ENCODE measurements around the gene TUBGCP3.

Gene TUBGCP3

GRCh38 chr13:112475889-112476288, 112.1 kb downstream of the TUBGCP3 start:
- Histone ChIP-seq H3K9me2 (ENCODE audit: low read depth, low read length) (no peaks in the 10 kb centered on the region), H3K36me3 (ENCODE audit: insufficient read depth, low read length) (no peaks in the 10 kb centered on the region), H3F3A (ENCODE audit: insufficient read depth, low read length) (no peaks in the 10 kb centered on the region)

GRCh38 chr13:112474869-112475268, 113.1 kb downstream of the TUBGCP3 start:
- Histone ChIP-seq H2AFZ (ENCODE audit: low read length) (no peak overlapping the region), H3K4me1 (ENCODE audit: insufficient read depth, low read length, severe bottlenecking) (no peaks in the 10 kb centered on the region), H3K27me3 (ENCODE audit: insufficient read depth, low read length) (no peaks in the 10 kb centered on the region), H3K27ac (ENCODE audit: low read depth, low read length, poor library complexity, severe bottlenecking) (no peak overlapping the region), H3K79me2 (ENCODE audit: insufficient read depth, low read length) (no peaks in the 10 kb centered on the region), H3K4me2 (ENCODE audit: low read length) (no peak overlapping the region), H3K9me3 (ENCODE audit: low read length) (no peaks in the 10 kb centered on the region), H4K20me1 (ENCODE audit: insufficient read depth, low read length) (no peaks in the 10 kb centered on the region), H3K36me3 (ENCODE audit: insufficient read depth, low read length) (no peaks in the 10 kb centered on the region), H3F3A (ENCODE audit: insufficient read depth, low read length) (no peaks in the 10 kb centered on the region), H3K9ac (ENCODE audit: low read length) (no peak overlapping the region), H3K9me2 (ENCODE audit: low read depth, low read length) (no peaks in the 10 kb centered on the region), H3K4me3 (ENCODE audit: low read depth, low read length, poor library complexity, severe bottlenecking) (no peak overlapping the region)
- no peak for TF ChIP-seq EZH2 (IDR thresholded peaks at IDR 0.05; ENCODE audit: borderline replicate concordance, low read length)
- no peak for TF ChIP-seq CTCF (IDR thresholded peaks at IDR 0.05; ENCODE audit: low read length)

More at GRCh38 chr13:112475889-112476288, 112.1 kb downstream of the TUBGCP3 start:
- no peaks in the 10 kb centered on the region for H3K79me2 ChIP-seq (ENCODE audit: insufficient read depth, low read length)
- no peak overlapping the region for H3K27ac ChIP-seq (ENCODE audit: low read depth, low read length, poor library complexity, severe bottlenecking)
- H4K20me1 ChIP-seq (ENCODE audit: insufficient read depth, low read length): no peaks in the 10 kb centered on the region
- no peaks in the 10 kb centered on the region for H3K27me3 ChIP-seq (ENCODE audit: insufficient read depth, low read length)
- no peak overlapping the region for H3K9ac ChIP-seq (ENCODE audit: low read length)
- no peak overlapping the region for H3K4me2 ChIP-seq (ENCODE audit: low read length)
- H3K9me3 ChIP-seq (ENCODE audit: low read length): no peaks in the 10 kb centered on the region
- H3K4me3 ChIP-seq (ENCODE audit: low read depth, low read length, poor library complexity, severe bottlenecking): no peak overlapping the region
- no peak overlapping the region for H2AFZ ChIP-seq (ENCODE audit: low read length)
- H3K4me1 ChIP-seq (ENCODE audit: insufficient read depth, low read length, severe bottlenecking): no peaks in the 10 kb centered on the region
- no peak for TF ChIP-seq EZH2 (IDR thresholded peaks at IDR 0.05; ENCODE audit: borderline replicate concordance, low read length)
- TF ChIP-seq CTCF (IDR thresholded peaks at IDR 0.05; ENCODE audit: low read length): no peak

- H3K36me3 ChIP-seq (ENCODE audit: insufficient read depth, low read length): no peaks in the 10 kb centered on the region
- TF ChIP-seq CTCF (IDR thresholded peaks at IDR 0.05; ENCODE audit: low read length): no peak
- no peak for TF ChIP-seq EZH2 (IDR thresholded peaks at IDR 0.05; ENCODE audit: borderline replicate concordance, low read length)
These were observed 114.1 kb downstream of the TUBGCP3 start for GRCh38 chr13:112473818-112474217.

More at GRCh38 chr13:112473818-112474217, 114.1 kb downstream of the TUBGCP3 start:
- no peak overlapping the region for H3K9ac ChIP-seq (ENCODE audit: low read length)
- no peak overlapping the region for H2AFZ ChIP-seq (ENCODE audit: low read length)
- no peaks in the 10 kb centered on the region for H3K4me1 ChIP-seq (ENCODE audit: insufficient read depth, low read length, severe bottlenecking)
- no peak overlapping the region for H3K4me3 ChIP-seq (ENCODE audit: low read depth, low read length, poor library complexity, severe bottlenecking)
- H3K79me2 ChIP-seq (ENCODE audit: insufficient read depth, low read length): no peaks in the 10 kb centered on the region
- H3K9me3 ChIP-seq (ENCODE audit: low read length): no peaks in the 10 kb centered on the region
- no peak overlapping the region for H3K4me2 ChIP-seq (ENCODE audit: low read length)
- H3K27me3 ChIP-seq (ENCODE audit: insufficient read depth, low read length): no peaks in the 10 kb centered on the region
- H3K27ac ChIP-seq (ENCODE audit: low read depth, low read length, poor library complexity, severe bottlenecking): no peak overlapping the region
- H3K9me2 ChIP-seq (ENCODE audit: low read depth, low read length): no peaks in the 10 kb centered on the region
- H3F3A ChIP-seq (ENCODE audit: insufficient read depth, low read length): no peaks in the 10 kb centered on the region
- no peaks in the 10 kb centered on the region for H4K20me1 ChIP-seq (ENCODE audit: insufficient read depth, low read length)

Measured in OCI-LY1 (cell line).